LNCAP (cell line): ENCODE data around the gene CACNG4.

Experiments
- TF ChIP-seq, protein P1 (sequence below): fragments of 450-650 bp; IDR thresholded peaks from 2 replicates; pipeline ENCODE4 v1.5.1; 2017; ENCODE audit warnings: mild to moderate bottlenecking

CACNG4 gene

DNA sequence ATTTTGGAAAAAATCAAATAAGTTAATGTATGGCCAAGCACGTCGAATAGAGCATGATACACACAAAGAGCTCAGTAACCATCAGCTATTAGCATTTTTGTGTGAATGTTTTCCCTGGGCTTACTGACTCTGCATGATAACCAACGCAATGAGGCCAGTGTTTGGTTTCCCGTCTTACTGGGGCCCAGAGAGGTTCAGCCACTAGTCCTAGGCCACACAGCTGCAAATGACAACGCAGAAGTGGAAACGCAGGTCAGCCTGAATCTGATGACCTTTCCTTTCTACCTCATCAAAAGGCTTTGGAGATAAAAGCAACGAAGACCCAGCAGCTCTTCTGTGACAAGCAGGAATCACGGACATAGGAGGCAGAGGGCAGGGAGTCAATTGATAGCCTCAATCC, 7.2 kb upstream of the CACNG4 start:
- TF ChIP-seq, protein P1, sequence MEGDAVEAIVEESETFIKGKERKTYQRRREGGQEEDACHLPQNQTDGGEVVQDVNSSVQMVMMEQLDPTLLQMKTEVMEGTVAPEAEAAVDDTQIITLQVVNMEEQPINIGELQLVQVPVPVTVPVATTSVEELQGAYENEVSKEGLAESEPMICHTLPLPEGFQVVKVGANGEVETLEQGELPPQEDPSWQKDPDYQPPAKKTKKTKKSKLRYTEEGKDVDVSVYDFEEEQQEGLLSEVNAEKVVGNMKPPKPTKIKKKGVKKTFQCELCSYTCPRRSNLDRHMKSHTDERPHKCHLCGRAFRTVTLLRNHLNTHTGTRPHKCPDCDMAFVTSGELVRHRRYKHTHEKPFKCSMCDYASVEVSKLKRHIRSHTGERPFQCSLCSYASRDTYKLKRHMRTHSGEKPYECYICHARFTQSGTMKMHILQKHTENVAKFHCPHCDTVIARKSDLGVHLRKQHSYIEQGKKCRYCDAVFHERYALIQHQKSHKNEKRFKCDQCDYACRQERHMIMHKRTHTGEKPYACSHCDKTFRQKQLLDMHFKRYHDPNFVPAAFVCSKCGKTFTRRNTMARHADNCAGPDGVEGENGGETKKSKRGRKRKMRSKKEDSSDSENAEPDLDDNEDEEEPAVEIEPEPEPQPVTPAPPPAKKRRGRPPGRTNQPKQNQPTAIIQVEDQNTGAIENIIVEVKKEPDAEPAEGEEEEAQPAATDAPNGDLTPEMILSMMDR: no peak

- TF ChIP-seq, protein P1: no peak
These were observed 6.4 kb upstream of the CACNG4 start for GRCh38 chr17:66957951-66958579.

DNA sequence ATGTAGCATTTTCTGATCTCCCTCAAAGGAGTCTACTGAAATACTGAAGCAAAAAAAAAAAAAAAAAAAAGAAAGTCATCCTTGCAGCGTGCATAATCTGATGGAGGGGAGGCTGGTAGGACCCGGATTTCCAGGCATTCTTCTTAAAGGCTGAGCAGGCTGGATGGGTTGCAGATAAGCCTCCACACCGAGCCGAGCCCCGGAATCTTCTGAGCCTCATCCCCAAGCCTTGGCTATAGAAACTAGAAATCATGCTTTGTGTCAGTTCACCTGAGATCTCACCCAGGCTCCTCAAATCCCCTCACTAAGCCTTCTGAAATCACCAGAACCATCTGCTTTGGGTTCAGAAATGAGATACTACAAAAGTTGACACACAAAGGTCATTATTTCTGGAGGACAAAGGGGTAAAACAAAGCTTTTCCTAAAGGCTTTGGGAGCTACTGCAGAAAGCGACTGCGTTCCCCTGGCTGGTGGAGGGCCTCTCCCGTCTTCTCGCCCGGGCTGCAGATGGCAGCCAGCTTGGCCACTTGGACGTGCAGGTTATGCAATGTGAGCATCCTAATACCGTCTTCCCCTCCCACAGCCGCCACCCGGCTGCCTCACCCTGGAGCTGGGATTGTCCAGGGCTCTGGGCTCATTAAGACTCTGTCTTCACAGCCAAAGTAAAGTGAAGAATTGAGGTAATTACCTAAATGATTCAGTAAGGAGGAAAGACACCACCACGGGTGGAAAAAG, 4.7 kb upstream of the CACNG4 start:
- TF ChIP-seq, protein P1: no peak

DNA sequence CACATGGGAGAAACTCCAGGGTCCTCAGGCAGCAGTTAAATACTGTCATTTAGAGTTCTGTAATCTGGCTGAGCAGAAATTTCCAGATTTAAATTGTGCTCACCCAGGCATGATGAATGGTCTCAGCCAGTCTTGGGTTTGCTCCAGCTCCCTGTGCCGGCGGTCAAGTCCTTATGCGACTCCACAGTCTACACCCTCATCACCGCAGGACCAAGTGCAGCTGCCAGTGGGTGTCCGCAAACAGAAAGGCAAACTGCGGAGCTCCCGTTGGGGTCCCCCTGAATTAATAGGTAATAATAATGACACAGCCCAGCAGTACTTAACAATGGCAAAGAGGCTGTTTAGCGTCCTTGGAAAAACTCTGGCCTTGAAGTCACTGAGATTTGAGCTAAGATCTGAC, 3.9 kb upstream of the CACNG4 start:
- TF ChIP-seq, protein P1: no peak

- TF ChIP-seq, protein P1: no peak
These were observed 992 bp upstream of the CACNG4 start for GRCh38 chr17:66963521-66963908.

DNA sequence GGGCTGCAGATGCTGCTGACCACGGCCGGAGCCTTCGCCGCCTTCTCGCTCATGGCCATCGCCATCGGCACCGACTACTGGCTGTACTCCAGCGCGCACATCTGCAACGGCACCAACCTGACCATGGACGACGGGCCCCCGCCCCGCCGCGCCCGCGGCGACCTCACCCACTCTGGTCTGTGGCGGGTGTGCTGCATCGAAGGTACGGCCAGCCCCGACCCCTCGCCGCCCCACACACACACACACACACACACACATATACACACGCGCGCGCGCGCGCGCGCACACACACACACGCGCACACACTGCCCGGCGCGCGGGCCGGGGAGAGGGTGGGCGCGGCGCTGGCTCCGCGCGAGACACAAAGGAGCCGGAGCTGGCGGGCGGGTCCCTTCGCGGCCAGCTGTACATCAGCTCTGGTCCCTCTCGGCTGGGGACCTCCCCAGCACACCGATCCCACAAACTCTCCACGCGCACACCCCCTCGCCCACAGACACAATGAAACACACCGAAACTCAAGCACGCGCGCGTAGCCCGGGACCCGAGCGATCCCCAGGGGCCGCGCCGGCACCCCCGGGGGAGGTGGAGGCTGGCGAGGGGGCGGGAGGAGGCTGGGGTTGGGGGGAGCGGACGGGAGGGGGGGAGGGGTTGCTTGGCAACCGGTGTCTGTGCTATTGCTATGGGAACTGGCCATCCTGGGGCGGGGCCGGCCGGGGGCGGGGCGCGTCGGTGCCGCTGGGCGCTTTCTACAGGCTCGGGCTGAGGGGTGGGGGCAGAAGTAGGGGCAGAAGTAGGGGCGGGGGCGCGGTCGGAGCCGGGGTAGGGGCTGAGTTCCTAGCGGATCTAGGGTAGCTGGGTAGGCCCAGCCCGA, 658 bp downstream of the CACNG4 start:
- TF ChIP-seq, protein P1: no peak

- TF ChIP-seq, protein P1: no peak
These were observed 1.3 kb downstream of the CACNG4 start for GRCh38 chr17:66965801-66966262.
